Activated CD8-positive, alpha-beta T cell treated with anti-CD3 and anti-CD28 coated beads for 36 hours (primary cell): ENCODE measurements around the gene CAPN5. TPM values are rescaled to one million over a fixed set of nuclear protein-coding genes. Genes with fewer than 3 reads are reported as not detected.

ENCODE experiments used
- ATAC-seq: fragments of 200-7000 bp; cut with Tn5 transposase; one replicate; pipeline ENCODE4 v1.10.0; 2021; ENCODE audit warnings: mild to moderate bottlenecking, moderate library complexity
- CTCF ChIA-PET: fragments of 350-600 bp; sonication (Branson Sonifier 250); formaldehyde crosslinking; loops from one replicate; lab custom pipeline; 2021; ENCODE audit warnings: antibody characterized with exemption; lab: Charles Lee
- POLR2A ChIA-PET: fragments of 350-600 bp; sonication (Branson Sonifier 250); formaldehyde crosslinking; loops from one replicate; lab custom pipeline; 2021; ENCODE audit warnings: antibody characterized with exemption; lab: Charles Lee
- DNase-seq: peaks from one replicate; pipeline ENCODE4 v3.0.0-alpha.2; 2020
- H3K27ac Mint-ChIP-seq: one replicate; pipeline ENCODE4 v1.8.0; 2021; ENCODE audit warnings: mild to moderate bottlenecking, mixed read lengths
- H3K27me3 Mint-ChIP-seq: one replicate; pipeline ENCODE4 v1.8.0; 2021; ENCODE audit warnings: mixed read lengths
- H3K36me3 Mint-ChIP-seq: one replicate; pipeline ENCODE4 v1.8.0; 2021; ENCODE audit warnings: low read depth, mixed read lengths
- H3K4me1 Mint-ChIP-seq: one replicate; pipeline ENCODE4 v1.8.0; 2021; ENCODE audit warnings: low read depth, mixed read lengths
- H3K4me3 Mint-ChIP-seq: one replicate; pipeline ENCODE4 v1.8.0; 2021; ENCODE audit warnings: mild to moderate bottlenecking, moderate library complexity, mixed read lengths
- H3K9me3 Mint-ChIP-seq: one replicate; pipeline ENCODE4 v1.8.0; 2021; ENCODE audit warnings: mixed read lengths
- intact Hi-C: fragments of 100-400 bp; cut with micrococcal nuclease; formaldehyde crosslinking; loops from one replicate; pipeline ENCODE4 v1.10.0; 2022
- total RNA-seq, 2 experiments: library from RNA; stranded (reverse); gene quantifications; one replicate each; pipeline ENCODE4 v1.2.3, GENCODE V29; 2021
- TF ChIP-seq, protein P1 (sequence below): fragments of 200-600 bp; IDR thresholded peaks from one replicate; pipeline ENCODE4 v1.8.0; 2022; ENCODE audit warnings: antibody characterized with exemption, mild to moderate bottlenecking

The CAPN5 gene
- total RNA-seq, 2 experiments from 2014 or later, result 1.6 to 2.2 TPM

DNA sequence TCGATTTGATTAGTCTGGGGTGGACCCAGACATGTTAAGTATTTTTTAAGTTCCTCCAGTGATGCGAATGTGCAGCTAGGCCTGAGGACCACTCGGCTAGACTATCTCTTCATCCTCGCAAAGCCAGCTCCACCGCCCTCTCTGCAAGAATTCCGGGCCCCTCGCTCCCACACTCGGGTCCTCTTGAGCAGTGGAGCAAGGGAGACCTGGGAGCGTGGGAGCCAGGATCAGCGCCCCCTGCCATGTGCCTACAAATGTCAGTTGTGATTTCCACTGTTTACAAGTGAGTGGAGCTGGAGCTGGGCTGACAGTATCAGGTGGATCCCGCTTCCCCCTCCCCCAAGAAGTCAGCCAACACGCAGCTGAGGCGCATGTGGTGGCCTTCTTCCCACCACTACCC lies 25.9 kb upstream of the CAPN5 start:
- ATAC-seq (no peak), DNase-seq (no peak)
- Mint-ChIP-seq H3K4me1 (peaks cover 11% of the 10 kb centered on the region), H3K36me3 (no peaks in the 10 kb centered on the region), H3K4me3 (no peak overlapping the region), H3K9me3 (no peaks in the 10 kb centered on the region), H3K27me3 (peaks cover 53% of the 10 kb centered on the region), H3K27ac (no peak overlapping the region)
- intact Hi-C loops, result no loop called here
- POLR2A ChIA-PET, result no interaction called here
- TF ChIP-seq, protein P1, sequence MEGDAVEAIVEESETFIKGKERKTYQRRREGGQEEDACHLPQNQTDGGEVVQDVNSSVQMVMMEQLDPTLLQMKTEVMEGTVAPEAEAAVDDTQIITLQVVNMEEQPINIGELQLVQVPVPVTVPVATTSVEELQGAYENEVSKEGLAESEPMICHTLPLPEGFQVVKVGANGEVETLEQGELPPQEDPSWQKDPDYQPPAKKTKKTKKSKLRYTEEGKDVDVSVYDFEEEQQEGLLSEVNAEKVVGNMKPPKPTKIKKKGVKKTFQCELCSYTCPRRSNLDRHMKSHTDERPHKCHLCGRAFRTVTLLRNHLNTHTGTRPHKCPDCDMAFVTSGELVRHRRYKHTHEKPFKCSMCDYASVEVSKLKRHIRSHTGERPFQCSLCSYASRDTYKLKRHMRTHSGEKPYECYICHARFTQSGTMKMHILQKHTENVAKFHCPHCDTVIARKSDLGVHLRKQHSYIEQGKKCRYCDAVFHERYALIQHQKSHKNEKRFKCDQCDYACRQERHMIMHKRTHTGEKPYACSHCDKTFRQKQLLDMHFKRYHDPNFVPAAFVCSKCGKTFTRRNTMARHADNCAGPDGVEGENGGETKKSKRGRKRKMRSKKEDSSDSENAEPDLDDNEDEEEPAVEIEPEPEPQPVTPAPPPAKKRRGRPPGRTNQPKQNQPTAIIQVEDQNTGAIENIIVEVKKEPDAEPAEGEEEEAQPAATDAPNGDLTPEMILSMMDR, result no peak
- CTCF ChIA-PET, result interaction anchor here (1.0 to 2.1 kb wide), 2 partner anchors 50 to 120 kb away, joined by 3 to 16 read pairs; no protein-coding TSS in a partner anchor

- H3K4me3 Mint-ChIP-seq, result no peak overlapping the region
- no peaks in the 10 kb centered on the region for H3K36me3 Mint-ChIP-seq
- POLR2A ChIA-PET, result no interaction called here
- CTCF ChIA-PET, result no interaction called here
- H3K9me3 Mint-ChIP-seq, result no peaks in the 10 kb centered on the region
- peaks cover 45% of the 10 kb centered on the region for H3K27me3 Mint-ChIP-seq
- TF ChIP-seq, protein P1, result no peak
- intact Hi-C loops, result no loop called here
- no peak for ATAC-seq
- H3K27ac Mint-ChIP-seq, result no peak overlapping the region
- H3K4me1 Mint-ChIP-seq, result peaks cover 20% of the 10 kb centered on the region
- DNase-seq, result no peak
Measured at GRCh38 chr11:77042111-77042726, 24.6 kb upstream of the CAPN5 start.

DNA sequence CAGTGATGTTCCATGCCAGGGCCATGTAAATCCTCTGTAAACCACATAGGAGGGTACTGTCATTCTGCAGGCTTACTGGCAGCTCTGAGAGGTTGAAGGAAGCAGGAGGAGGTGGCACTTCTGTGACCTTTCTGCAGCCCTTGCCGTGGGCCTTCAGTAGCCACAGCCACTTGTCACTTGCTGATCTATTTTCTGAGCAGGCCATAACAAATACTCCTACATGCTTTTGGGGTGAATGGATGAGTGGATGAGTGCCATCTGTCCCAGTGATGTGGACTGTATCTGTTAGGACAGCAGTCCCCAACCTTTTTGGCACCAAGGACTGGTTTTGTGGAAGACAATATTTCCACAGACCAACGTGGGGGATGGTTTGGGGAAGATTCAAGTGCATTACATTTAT lies 22.4 kb upstream of the CAPN5 start:
- DNase-seq, result no peak
- H3K27ac Mint-ChIP-seq, result no peak overlapping the region
- peaks cover 28% of the 10 kb centered on the region for H3K27me3 Mint-ChIP-seq
- peaks cover 13% of the 10 kb centered on the region for H3K4me1 Mint-ChIP-seq
- intact Hi-C loops, result no loop called here
- ATAC-seq, result no peak
- ChIA-PET CTCF (interaction anchor here (1.6 to 2.6 kb wide), 5 partner anchors 8 to 245 kb away, joined by 4 to 38 read pairs (median 9); partner anchors contain the start of gene B3GNT6), POLR2A (no interaction called here)
- H3K9me3 Mint-ChIP-seq, result no peaks in the 10 kb centered on the region
- TF ChIP-seq, protein P1, result no peak
- H3K36me3 Mint-ChIP-seq, result no peaks in the 10 kb centered on the region
- H3K4me3 Mint-ChIP-seq, result no peak overlapping the region

DNA sequence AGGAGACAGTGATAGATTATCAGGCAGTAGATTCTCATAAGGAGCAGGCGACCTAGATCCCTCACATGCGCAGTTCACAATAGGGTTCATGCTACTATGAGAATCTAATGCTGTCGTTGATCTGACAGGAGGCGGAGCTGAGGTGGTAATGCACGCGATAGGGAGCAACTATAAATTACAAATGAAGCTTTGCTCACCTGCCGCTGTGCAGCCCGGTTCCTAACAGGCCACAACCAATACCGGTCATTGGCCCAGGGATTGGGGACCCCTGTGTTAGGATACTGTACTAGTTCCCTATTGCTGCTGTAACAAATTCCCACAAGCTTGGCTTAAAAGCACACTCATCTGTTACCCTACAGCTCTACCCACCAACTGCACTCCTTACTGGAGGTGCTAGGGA lies 21.9 kb upstream of the CAPN5 start:
- Mint-ChIP-seq H3K9me3 (no peaks in the 10 kb centered on the region), H3K27me3 (peaks cover 26% of the 10 kb centered on the region), H3K36me3 (no peaks in the 10 kb centered on the region), H3K4me3 (no peak overlapping the region), H3K4me1 (peaks cover 13% of the 10 kb centered on the region), H3K27ac (no peak overlapping the region)
- ATAC-seq (no peak), DNase-seq (no peak)
- ChIA-PET POLR2A (no interaction called here), CTCF (interaction anchor here (0.8 to 2.6 kb wide), 15 partner anchors 9 to 309 kb away, joined by 3 to 38 read pairs (median 4); partner anchors contain the start of gene B3GNT6)
- TF ChIP-seq, protein P1, result no peak
- intact Hi-C loops, result loop anchor here (5.0 kb wide), 1 partner anchor 47 kb away; no protein-coding TSS in a partner anchor

GRCh38 chr11:77046060-77046501 lies 20.7 kb upstream of the CAPN5 start:
- H3K27ac Mint-ChIP-seq, result no peak overlapping the region
- ATAC-seq (peak; percentile 57), DNase-seq (peak; percentile 72)
- CTCF ChIA-PET, result interaction anchor here (0.8 to 2.6 kb wide), 16 partner anchors 8 to 311 kb away, joined by 3 to 38 read pairs (median 4); partner anchors contain the start of gene B3GNT6
- peaks cover 18% of the 10 kb centered on the region for H3K27me3 Mint-ChIP-seq
- H3K9me3 Mint-ChIP-seq, result no peaks in the 10 kb centered on the region
- intact Hi-C loops, result loop anchor here (5.0 kb wide), 1 partner anchor 46 kb away; no protein-coding TSS in a partner anchor
- POLR2A ChIA-PET, result interaction anchor here (0.6 to 1.2 kb wide), 2 partner anchors 44 to 143 kb away, joined by 3 read pairs; no protein-coding TSS in a partner anchor
- H3K36me3 Mint-ChIP-seq, result no peaks in the 10 kb centered on the region
- TF ChIP-seq, protein P1, result peak; percentile 92
- peaks cover 13% of the 10 kb centered on the region for H3K4me1 Mint-ChIP-seq
- no peak overlapping the region for H3K4me3 Mint-ChIP-seq
